Measurements from ENCODE around the gene TUBGCP2.

TUBGCP2 gene

DNA sequence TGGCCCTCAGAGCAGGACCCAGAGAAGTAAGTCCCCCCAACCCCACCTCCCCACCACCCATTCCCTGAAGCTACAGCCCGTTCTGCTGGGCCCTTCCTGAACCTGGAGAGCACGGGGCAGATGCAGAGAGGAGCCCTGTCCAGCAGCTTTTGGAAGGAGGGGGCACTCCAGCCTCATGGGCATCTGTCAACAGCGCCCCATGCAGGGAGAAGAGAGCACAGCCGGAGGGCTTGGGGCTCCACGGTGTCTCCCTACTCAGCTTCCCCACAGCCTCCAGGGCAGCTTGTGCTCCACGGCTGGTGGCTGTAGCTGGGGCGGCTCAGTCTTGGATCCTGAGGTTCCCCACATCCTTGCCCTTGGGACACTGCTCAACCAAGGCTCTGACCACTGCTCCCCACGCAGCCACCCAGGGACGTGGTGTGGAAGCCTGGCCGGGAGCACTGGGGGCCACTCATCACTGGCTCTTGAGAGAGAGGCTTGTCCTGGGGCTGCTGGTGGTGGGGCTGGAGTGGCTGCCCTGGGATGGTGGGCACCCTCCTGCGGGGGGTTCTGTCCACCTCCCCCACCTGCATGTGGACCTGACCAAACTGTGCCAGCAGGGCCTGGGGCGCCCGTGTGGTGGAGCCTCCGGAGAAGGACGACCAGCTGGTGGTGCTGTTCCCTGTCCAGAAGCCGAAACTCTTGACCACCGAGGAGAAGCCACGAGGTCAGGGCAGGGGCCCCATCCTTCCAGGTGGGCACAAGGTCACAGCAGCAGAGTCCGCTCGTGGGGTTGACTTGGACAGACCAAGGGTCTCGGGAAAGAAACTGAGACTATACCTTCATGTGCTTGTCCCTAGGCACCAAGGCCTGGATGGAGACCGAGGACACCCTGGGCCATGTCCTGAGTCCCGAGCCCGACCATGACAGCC is 43.0 kb upstream of the TUBGCP2 start:
- TF ChIP-seq, protein P1, sequence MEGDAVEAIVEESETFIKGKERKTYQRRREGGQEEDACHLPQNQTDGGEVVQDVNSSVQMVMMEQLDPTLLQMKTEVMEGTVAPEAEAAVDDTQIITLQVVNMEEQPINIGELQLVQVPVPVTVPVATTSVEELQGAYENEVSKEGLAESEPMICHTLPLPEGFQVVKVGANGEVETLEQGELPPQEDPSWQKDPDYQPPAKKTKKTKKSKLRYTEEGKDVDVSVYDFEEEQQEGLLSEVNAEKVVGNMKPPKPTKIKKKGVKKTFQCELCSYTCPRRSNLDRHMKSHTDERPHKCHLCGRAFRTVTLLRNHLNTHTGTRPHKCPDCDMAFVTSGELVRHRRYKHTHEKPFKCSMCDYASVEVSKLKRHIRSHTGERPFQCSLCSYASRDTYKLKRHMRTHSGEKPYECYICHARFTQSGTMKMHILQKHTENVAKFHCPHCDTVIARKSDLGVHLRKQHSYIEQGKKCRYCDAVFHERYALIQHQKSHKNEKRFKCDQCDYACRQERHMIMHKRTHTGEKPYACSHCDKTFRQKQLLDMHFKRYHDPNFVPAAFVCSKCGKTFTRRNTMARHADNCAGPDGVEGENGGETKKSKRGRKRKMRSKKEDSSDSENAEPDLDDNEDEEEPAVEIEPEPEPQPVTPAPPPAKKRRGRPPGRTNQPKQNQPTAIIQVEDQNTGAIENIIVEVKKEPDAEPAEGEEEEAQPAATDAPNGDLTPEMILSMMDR (IDR thresholded peaks at IDR 0.05; ENCODE audit: low read depth, low read length, missing control alignments) = peak; percentile 11
- Histone ChIP-seq H3K27ac (no peak overlapping the region), H3K4me3 (ENCODE audit: low read depth, low read length) (no peak overlapping the region), H3K36me3 (replicated peaks) (no peaks in the 10 kb centered on the region), H3K27me3 (replicated peaks) (no peaks in the 10 kb centered on the region)
- no peak for DNase-seq
- in situ Hi-C loops (cut with HindIII; ENCODE audit: low pct_ligation_motif_present, low sequenced_read_pairs) = no loop called here

DNA sequence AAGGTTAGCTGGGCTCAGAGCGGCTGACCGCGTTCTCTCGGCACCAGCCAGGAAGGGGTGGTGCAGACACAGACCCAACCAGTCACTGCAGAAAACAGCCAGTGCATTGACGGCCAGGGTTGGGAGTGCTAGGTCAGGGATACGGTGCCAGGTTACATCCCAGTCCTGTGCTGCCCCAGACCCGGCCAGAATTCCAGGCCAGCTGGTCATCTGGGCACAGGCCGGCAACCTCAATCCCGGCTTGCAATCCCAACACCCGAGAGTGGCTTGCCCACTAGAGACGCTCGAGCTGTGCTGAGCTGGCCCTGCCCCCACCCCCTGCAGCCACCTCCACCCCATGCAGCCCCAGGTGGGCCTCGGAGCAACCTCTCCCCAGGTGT is 42.3 kb upstream of the TUBGCP2 start:
- H3K27ac ChIP-seq = no peak overlapping the region
- in situ Hi-C loops (cut with HindIII; ENCODE audit: low pct_ligation_motif_present, low sequenced_read_pairs) = no loop called here
- no peaks in the 10 kb centered on the region for H3K36me3 ChIP-seq (replicated peaks)
- H3K4me3 ChIP-seq (ENCODE audit: low read depth, low read length) = no peak overlapping the region
- TF ChIP-seq, protein P1 (IDR thresholded peaks at IDR 0.05; ENCODE audit: low read depth, low read length, missing control alignments) = no peak
- H3K27me3 ChIP-seq (replicated peaks) = no peaks in the 10 kb centered on the region
- DNase-seq = no peak

DNA sequence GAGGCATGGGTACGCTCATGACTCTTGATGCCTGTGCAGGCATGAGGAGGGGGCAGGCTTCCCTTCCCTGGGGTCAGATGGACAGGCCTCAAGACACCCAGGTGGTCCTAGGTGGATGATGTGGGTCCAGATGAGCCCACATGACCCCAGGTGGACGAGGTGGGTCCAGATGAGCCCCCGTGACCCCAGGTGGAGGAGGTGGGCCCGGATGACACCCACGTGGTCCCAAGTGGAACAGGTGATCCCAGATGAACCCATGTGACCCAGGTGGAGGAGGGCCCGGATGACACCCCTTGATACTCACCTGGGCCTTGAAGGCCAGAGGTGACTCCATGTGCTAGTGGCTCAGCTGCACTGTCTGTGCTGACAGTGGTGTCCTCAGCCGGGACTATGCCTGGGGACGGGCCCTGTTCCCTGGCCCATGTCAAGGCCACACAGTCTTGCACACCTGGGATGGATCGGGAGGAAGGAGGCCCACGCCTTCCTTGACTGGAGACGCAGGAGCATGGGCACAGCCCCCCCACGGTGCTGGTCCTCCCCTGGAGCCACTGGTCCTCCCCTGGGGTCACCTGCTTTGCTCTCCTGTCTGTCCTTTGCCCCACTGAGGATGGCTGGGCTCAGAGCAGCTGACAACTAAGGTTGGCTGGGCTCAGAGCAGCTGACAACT is 41.7 kb upstream of the TUBGCP2 start:
- no peak overlapping the region for H3K4me3 ChIP-seq (ENCODE audit: low read depth, low read length)
- H3K27ac ChIP-seq = no peak overlapping the region
- TF ChIP-seq, protein P1 (IDR thresholded peaks at IDR 0.05; ENCODE audit: low read depth, low read length, missing control alignments) = no peak
- no peak for DNase-seq
- H3K27me3 ChIP-seq (replicated peaks) = no peaks in the 10 kb centered on the region
- in situ Hi-C loops (cut with HindIII; ENCODE audit: low pct_ligation_motif_present, low sequenced_read_pairs) = no loop called here
- no peaks in the 10 kb centered on the region for H3K36me3 ChIP-seq (replicated peaks)

DNA sequence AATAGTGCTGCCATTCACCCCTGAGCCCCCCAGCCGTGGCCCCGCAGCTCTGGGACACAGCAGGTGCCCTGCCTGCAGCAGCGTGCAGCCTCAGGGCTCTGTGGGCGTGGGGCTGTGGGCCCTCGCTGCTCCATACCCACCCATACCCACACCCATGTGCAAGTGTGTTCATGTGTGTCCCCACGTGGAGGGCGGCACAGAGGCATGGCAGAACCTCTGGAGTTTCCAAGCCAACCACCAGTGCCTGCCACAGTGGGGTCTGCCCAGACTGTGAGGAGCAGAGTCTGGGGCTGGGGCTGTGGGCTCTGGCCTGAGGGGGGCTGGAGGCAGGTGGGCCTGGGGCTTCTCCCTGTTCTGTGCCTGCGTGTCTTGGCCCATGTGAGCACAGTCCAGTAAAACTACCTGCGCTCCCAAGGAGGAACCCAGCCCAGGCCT is 40.9 kb upstream of the TUBGCP2 start:
- TF ChIP-seq, protein P1 (IDR thresholded peaks at IDR 0.05; ENCODE audit: low read depth, low read length, missing control alignments) = no peak
- Histone ChIP-seq H3K27me3 (replicated peaks) (no peaks in the 10 kb centered on the region), H3K36me3 (replicated peaks) (no peaks in the 10 kb centered on the region), H3K27ac (no peak overlapping the region), H3K4me3 (ENCODE audit: low read depth, low read length) (no peak overlapping the region)
- DNase-seq = no peak
- in situ Hi-C loops (cut with HindIII; ENCODE audit: low pct_ligation_motif_present, low sequenced_read_pairs) = no loop called here

DNA sequence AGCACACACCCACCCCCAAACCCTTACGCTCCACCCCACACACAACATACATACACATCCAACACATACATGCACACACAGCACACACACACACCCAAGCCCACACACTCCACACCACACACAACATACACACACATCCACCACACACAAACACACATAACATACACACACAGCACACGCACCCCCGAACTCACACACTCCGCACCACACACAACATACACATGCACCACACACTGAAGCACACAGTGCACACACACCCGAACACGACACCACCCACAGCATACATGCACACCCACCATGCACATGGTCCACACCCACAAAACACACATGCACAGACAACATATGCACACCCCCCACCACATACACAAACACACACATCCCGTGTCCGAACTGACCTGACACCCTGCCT is 40.5 kb upstream of the TUBGCP2 start:
- in situ Hi-C loops (cut with HindIII; ENCODE audit: low pct_ligation_motif_present, low sequenced_read_pairs) = no loop called here
- Histone ChIP-seq H3K4me3 (ENCODE audit: low read depth, low read length) (no peak overlapping the region), H3K36me3 (replicated peaks) (no peaks in the 10 kb centered on the region), H3K27me3 (replicated peaks) (no peaks in the 10 kb centered on the region), H3K27ac (no peak overlapping the region)
- TF ChIP-seq, protein P1 (IDR thresholded peaks at IDR 0.05; ENCODE audit: low read depth, low read length, missing control alignments) = no peak
- no peak for DNase-seq

Data from brain microvascular endothelial cell (primary cell).